HFFc6 (cell line): ENCODE results near the gene PDIK1L. TPM values are rescaled to one million over a fixed set of nuclear protein-coding genes. Genes with fewer than 3 reads are reported as not detected.
A peak's percentile ranks its signal among the peaks of the same experiment; 100 is the strongest.

ENCODE experiments used
- DNase-seq: peaks from one replicate; pipeline ENCODE4 v3.0.0-alpha.2; 2018
- H3K27ac Mint-ChIP-seq: 2 replicates; pipeline ENCODE4 v1.8.0; 2020; ENCODE audit warnings: mild to moderate bottlenecking, mixed read lengths
- H3K27me3 Mint-ChIP-seq: 2 replicates; pipeline ENCODE4 v1.8.0; 2021; ENCODE audit warnings: mild to moderate bottlenecking, moderate library complexity, mixed read lengths; ENCODE audit not compliant: insufficient read depth
- H3K36me3 Mint-ChIP-seq: 2 replicates; pipeline ENCODE4 v1.8.0; 2021; ENCODE audit warnings: low read depth, mixed read lengths
- H3K4me1 Mint-ChIP-seq: 2 replicates; pipeline ENCODE4 v1.8.0; 2020; ENCODE audit warnings: low read depth, mixed read lengths
- H3K4me3 Mint-ChIP-seq: 2 replicates; pipeline ENCODE4 v1.8.0; 2020; ENCODE audit warnings: mild to moderate bottlenecking, moderate library complexity, mixed read lengths
- H3K9me3 Mint-ChIP-seq: 2 replicates; pipeline ENCODE4 v1.8.0; 2020; ENCODE audit warnings: mild to moderate bottlenecking, mixed read lengths
- total RNA-seq, 6 experiments: library from RNA; stranded (reverse); fragmentation: NEBNext Ultra II Directional; extraction: Animal tissue kit (Norgen Biotek cat#: 25700); gene quantifications; 2 replicates in 1 of 6; 3 replicates in 5 of 6; pipeline ENCODE4 v1.2.3, GENCODE V29; 2021
- TF ChIP-seq, protein P1 (sequence below): fragments of 200-600 bp; sonication (generic); IDR thresholded peaks from 2 replicates; pipeline ENCODE4 v1.5.0; 2021; ENCODE audit warnings: antibody characterized with exemption, mild to moderate bottlenecking

Gene PDIK1L
- total RNA-seq, 6 experiments from 2014 or later = 2.5 to 4.4 (median 3.8) TPM

DNA sequence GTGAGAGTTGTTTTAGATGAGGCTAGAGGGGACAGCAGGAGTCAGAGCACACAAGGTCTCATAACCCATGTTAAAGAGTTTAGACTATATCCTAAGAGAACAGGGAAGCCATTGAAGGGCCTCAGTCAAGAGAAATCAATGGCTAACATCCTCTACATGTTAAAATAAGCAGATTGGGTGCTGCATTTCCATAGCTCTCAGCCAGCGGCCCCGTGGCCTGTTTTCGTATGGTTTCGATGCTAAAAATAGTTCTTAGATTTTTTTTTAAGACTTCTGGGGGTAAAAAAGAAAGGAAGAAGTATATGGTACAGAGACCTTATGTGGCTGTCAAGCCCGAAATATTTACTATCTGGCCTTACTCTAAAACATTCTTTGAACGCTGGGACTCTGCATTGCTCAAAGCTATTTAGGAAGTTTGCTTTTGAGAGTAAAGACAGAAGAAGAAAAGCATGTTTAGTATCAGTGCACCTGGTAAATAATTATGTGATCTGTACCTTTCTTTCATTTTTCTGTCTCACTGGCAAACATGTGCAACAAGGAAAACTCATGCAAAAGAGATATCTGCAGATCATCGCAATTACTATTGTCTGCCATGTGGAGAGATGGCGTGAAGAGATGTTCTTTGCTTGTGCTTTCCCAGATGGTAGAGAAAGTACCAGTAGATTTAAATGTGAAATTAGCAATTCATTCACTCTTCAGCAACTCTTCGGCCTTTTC, 8.4 kb downstream of the PDIK1L start:
- Mint-ChIP-seq H3K27ac (no peak overlapping the region), H3K36me3 (peaks cover 12% of the 10 kb centered on the region; the same call in 1 of the 2 replicates), H3K9me3 (no peaks in the 10 kb centered on the region), H3K4me3 (no peak overlapping the region), H3K4me1 (peaks cover 28% of the 10 kb centered on the region), H3K27me3 (no peaks in the 10 kb centered on the region; the same call in 1 of the 2 replicates)
- DNase-seq = no peak
- TF ChIP-seq, protein P1, sequence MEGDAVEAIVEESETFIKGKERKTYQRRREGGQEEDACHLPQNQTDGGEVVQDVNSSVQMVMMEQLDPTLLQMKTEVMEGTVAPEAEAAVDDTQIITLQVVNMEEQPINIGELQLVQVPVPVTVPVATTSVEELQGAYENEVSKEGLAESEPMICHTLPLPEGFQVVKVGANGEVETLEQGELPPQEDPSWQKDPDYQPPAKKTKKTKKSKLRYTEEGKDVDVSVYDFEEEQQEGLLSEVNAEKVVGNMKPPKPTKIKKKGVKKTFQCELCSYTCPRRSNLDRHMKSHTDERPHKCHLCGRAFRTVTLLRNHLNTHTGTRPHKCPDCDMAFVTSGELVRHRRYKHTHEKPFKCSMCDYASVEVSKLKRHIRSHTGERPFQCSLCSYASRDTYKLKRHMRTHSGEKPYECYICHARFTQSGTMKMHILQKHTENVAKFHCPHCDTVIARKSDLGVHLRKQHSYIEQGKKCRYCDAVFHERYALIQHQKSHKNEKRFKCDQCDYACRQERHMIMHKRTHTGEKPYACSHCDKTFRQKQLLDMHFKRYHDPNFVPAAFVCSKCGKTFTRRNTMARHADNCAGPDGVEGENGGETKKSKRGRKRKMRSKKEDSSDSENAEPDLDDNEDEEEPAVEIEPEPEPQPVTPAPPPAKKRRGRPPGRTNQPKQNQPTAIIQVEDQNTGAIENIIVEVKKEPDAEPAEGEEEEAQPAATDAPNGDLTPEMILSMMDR = no peak

DNA sequence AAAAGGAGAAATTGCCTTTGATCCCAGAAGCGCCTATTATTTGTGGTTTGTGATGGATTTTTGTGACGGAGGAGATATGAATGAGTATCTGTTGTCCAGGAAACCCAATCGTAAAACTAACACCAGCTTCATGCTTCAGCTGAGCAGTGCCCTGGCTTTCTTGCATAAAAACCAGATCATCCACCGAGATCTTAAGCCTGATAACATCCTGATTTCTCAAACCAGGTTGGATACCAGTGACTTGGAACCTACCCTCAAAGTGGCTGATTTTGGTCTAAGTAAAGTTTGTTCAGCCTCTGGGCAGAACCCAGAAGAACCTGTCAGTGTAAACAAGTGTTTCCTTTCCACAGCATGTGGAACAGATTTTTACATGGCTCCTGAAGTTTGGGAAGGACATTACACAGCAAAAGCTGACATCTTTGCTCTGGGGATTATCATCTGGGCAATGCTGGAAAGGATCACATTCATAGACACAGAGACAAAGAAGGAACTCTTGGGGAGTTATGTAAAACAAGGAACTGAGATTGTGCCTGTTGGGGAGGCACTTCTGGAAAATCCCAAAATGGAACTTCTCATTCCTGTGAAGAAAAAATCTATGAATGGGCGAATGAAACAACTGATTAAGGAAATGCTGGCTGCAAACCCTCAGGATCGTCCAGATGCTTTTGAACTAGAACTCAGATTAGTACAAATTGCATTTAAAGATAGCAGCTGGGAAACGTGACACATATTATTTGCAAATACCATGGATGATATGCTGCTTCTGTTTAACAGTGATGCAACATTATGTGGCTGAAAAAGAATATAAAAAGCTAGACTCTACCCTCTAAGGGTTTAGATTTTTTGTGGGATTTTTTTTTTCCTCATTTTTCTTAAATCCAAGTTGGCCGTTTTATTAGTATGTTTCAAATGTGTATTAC, 10.5 kb downstream of the PDIK1L start:
- H3K4me3 Mint-ChIP-seq = peak overlapping the region; percentile 50
- H3K27me3 Mint-ChIP-seq = no peaks in the 10 kb centered on the region; the same call in 1 of the 2 replicates
- DNase-seq = peak; percentile 73
- TF ChIP-seq, protein P1 = no peak
- no peaks in the 10 kb centered on the region for H3K9me3 Mint-ChIP-seq
- H3K36me3 Mint-ChIP-seq = peaks cover 12% of the 10 kb centered on the region; the same call in 1 of the 2 replicates
- H3K27ac Mint-ChIP-seq = peak overlapping the region; percentile 86
- peaks cover 29% of the 10 kb centered on the region for H3K4me1 Mint-ChIP-seq

DNA sequence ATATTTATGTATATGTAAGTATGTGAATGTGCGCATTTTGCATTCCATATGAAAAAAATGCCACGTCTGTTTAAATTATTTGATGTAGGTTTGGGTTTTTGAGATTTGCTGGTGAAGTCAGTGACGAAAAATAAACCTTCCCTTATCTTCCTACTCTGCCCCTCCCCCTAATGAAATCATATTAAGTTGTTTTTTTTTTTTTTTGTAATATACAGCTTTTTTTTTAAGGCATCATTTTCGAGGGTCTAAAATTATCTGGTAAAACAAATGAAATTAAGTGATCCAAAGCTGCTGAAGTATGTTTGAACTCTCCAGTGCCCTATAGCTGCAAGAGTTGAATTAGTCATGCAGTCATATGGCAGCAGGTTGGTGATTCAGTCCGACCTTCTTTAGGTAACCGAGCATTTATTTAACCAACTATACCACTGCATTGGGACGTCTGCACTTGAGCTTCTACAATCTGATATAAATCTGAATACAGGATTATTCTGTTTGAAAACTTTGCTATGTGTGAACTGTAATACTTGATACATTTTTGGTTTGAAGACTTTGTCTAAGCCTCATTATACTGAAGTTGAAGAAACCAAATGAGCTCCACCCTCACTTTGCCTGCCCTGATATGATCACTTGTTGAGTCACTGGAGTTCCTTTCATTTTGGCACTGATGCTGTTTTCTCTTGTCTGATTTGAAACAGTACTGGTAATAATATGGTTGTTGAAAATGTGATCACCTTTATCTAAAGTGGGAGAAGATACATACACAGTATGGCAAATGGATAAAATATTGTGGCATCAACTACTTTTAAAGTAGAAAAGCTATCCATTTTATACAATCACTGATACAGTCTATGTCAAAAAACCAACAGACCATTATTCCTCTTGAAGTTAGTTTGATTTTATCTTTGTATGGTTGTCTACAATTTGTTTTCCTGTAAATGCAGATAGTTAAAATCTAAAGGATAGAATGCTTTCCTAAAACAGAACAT, 11.7 kb downstream of the PDIK1L start:
- DNase-seq = peak; percentile 54
- H3K4me1 Mint-ChIP-seq = peaks cover 33% of the 10 kb centered on the region
- peak overlapping the region; percentile 53 for H3K27ac Mint-ChIP-seq
- H3K4me3 Mint-ChIP-seq = peak overlapping the region; percentile 53
- TF ChIP-seq, protein P1 = no peak
- peaks cover 6% of the 10 kb centered on the region for H3K27me3 Mint-ChIP-seq
- H3K9me3 Mint-ChIP-seq = no peaks in the 10 kb centered on the region
- peaks cover 12% of the 10 kb centered on the region; the same call in 1 of the 2 replicates for H3K36me3 Mint-ChIP-seq

- no peak overlapping the region for H3K27ac Mint-ChIP-seq
- TF ChIP-seq, protein P1 = no peak
Observed at GRCh38 chr1:26124418-26125331, 13.1 kb downstream of the PDIK1L start.

More at GRCh38 chr1:26124418-26125331, 13.1 kb downstream of the PDIK1L start:
- Mint-ChIP-seq H3K36me3 (peaks cover 6% of the 10 kb centered on the region; the same call in 1 of the 2 replicates), H3K4me1 (peaks cover 33% of the 10 kb centered on the region), H3K9me3 (no peaks in the 10 kb centered on the region), H3K4me3 (no peak overlapping the region), H3K27me3 (peaks cover 10% of the 10 kb centered on the region)
- no peak for DNase-seq
